ENCODE results near the gene KAT6B.

Gene KAT6B

GRCh38 chr10:75074711-75075445 is 248.5 kb downstream of the KAT6B start:
- no peak for DNase-seq

- DNase-seq = no peak
Measured at GRCh38 chr10:75076348-75076747, 249.9 kb downstream of the KAT6B start.

GRCh38 chr10:75079436-75080083 is 253.2 kb downstream of the KAT6B start:
- no peak for DNase-seq

- no peak for DNase-seq
Measured at GRCh38 chr10:75080554-75080953, 254.2 kb downstream of the KAT6B start.

- DNase-seq = no peak
Measured at GRCh38 chr10:75081379-75081778, 255.0 kb downstream of the KAT6B start.

Data from EL (cell line).